Right atrium auricular region (tissue), 2 donors: ENCODE measurements around the gene AQP12A. TPM values are rescaled to one million over a fixed set of nuclear protein-coding genes. Genes with fewer than 3 reads are reported as not detected.
"Not testable (repeated sequence)": the region's sequence is repeated elsewhere in the genome, so short reads cannot be mapped to it uniquely, and the experiment has no call there.

ENCODE experiments used
- DNase-seq: peaks from one replicate; pipeline ENCODE4 v3.0.0-alpha.2; 2019; ENCODE audit warnings: low spot score
- H3K27ac ChIP-seq, 2 donors: fragments of 200-600 bp; sonication (generic); 1 replicate in 1 of 2; 2 replicates in 1 of 2; pipeline ENCODE4 v1.5.1; 2016 to 2019
- H3K27me3 ChIP-seq, 2 donors: fragments of 200-600 bp; sonication (generic); one replicate each; pipeline versions ENCODE4 v1.5.1 to v1.6.0; 2017 to 2019
- H3K36me3 ChIP-seq: fragments of 200-600 bp; sonication (generic); one replicate; pipeline ENCODE4 v1.5.1; 2016
- H3K4me1 ChIP-seq, 2 donors: fragments of 200-600 bp; sonication (generic); one replicate each; pipeline versions ENCODE4 v1.5.1 to v1.6.0; 2017 to 2019
- H3K4me3 ChIP-seq, 2 donors: fragments of 200-600 bp; sonication (generic); 1 replicate in 1 of 2; 2 replicates in 1 of 2; pipeline ENCODE4 v1.5.1; 2017 to 2019; ENCODE audit warnings: mild to moderate bottlenecking in 1 of 2, moderate library complexity in 1 of 2
- H3K9me3 ChIP-seq, 2 donors: fragments of 200-600 bp; sonication (generic); one replicate each; pipeline ENCODE4 v1.5.1; 2019
- CTCF ChIP-seq, 2 donors: fragments of 200-600 bp; sonication (generic); IDR thresholded peaks; one replicate each; pipeline ENCODE4 v1.5.1; 2019; ENCODE audit warnings: antibody characterized with exemption in 2 of 2
- total RNA-seq, 2 donors: library from RNA; depleted of rRNA; stranded (reverse); fragments of >200 nt; gene quantifications; one replicate each; pipeline ENCODE4 v1.1.0, GENCODE V29; 2016

Gene AQP12A
- total RNA-seq, 2 donors from 2014 or later = not detected

- H3K9me3 ChIP-seq, H3K4me1 ChIP-seq, H3K36me3 ChIP-seq, H3K27me3 ChIP-seq, H3K4me3 ChIP-seq, H3K27ac ChIP-seq: not testable (repeated sequence)
- peak; percentile 43 for DNase-seq
Measured at GRCh38 chr2:240683329-240683979, 8.2 kb upstream of the AQP12A start.

- H3K36me3 ChIP-seq, H3K4me1 ChIP-seq, H3K27ac ChIP-seq, H3K27me3 ChIP-seq, H3K9me3 ChIP-seq, H3K4me3 ChIP-seq: not testable (repeated sequence)
- DNase-seq = peak; percentile 55
Measured at GRCh38 chr2:240683980-240684728, 7.5 kb upstream of the AQP12A start.

GRCh38 chr2:240685771-240686371 lies 5.8 kb upstream of the AQP12A start:
- no peaks in the 10 kb centered on the region for H3K36me3 ChIP-seq
- no peak overlapping the region for H3K4me3 ChIP-seq
- H3K27me3 ChIP-seq = no peaks in the 10 kb centered on the region
- no peaks in the 10 kb centered on the region for H3K9me3 ChIP-seq
- DNase-seq = peak; percentile 50
- no peak for TF ChIP-seq CTCF (IDR thresholded peaks at IDR 0.05)
- H3K27ac ChIP-seq = no peak overlapping the region
- H3K4me1 ChIP-seq = no peaks in the 10 kb centered on the region

GRCh38 chr2:240686460-240686859 lies 5.2 kb upstream of the AQP12A start:
- no peaks in the 10 kb centered on the region for H3K27me3 ChIP-seq
- H3K4me3 ChIP-seq = no peak overlapping the region
- TF ChIP-seq CTCF (IDR thresholded peaks at IDR 0.05) = no peak
- no peaks in the 10 kb centered on the region for H3K36me3 ChIP-seq
- H3K4me1 ChIP-seq = no peaks in the 10 kb centered on the region
- peak; percentile 26 for DNase-seq
- no peaks in the 10 kb centered on the region for H3K9me3 ChIP-seq
- H3K27ac ChIP-seq = no peak overlapping the region

- Histone ChIP-seq H3K4me3 (no peak overlapping the region), H3K4me1 (no peaks in the 10 kb centered on the region), H3K27me3 (no peaks in the 10 kb centered on the region), H3K9me3 (no peaks in the 10 kb centered on the region), H3K27ac (no peak overlapping the region), H3K36me3 (no peaks in the 10 kb centered on the region)
- DNase-seq = peak; percentile 40
- no peak for TF ChIP-seq CTCF (IDR thresholded peaks at IDR 0.05)
Measured at GRCh38 chr2:240687045-240687740, 4.5 kb upstream of the AQP12A start.

GRCh38 chr2:240687741-240688552 lies 3.7 kb upstream of the AQP12A start:
- H3K27ac ChIP-seq = no peak overlapping the region
- no peaks in the 10 kb centered on the region for H3K27me3 ChIP-seq
- no peak for TF ChIP-seq CTCF (IDR thresholded peaks at IDR 0.05)
- peak; percentile 26 for DNase-seq
- H3K4me3 ChIP-seq = no peak overlapping the region
- no peaks in the 10 kb centered on the region for H3K4me1 ChIP-seq
- H3K36me3 ChIP-seq = no peaks in the 10 kb centered on the region
- no peaks in the 10 kb centered on the region for H3K9me3 ChIP-seq
